Endothelial cell of umbilical vein (primary cell): ENCODE measurements around the gene RPL3.

Experiments used
- CTCF ChIP-seq, 2 donors: IDR thresholded peaks; 1 replicate in 1 of 2; 2 replicates in 1 of 2; pipeline ENCODE4 v1.5.1; 2011; ENCODE audit warnings: low read length in 2 of 2, mild to moderate bottlenecking in 2 of 2, moderate library complexity in 2 of 2, control low read depth in 1 of 2, inconsistent platforms in 1 of 2, low read depth in 1 of 2; ENCODE audit not compliant: insufficient read depth in 1 of 2; ENCODE audit errors: extremely low read depth in 1 of 2
- EZH2 ChIP-seq: IDR thresholded peaks from 2 replicates; pipeline ENCODE4 v1.6.1; 2012; ENCODE audit warnings: borderline replicate concordance, low read depth, mild to moderate bottlenecking, moderate library complexity, low read length, inconsistent platforms; ENCODE audit not compliant: severe bottlenecking
- GATA2 ChIP-seq: IDR thresholded peaks from 2 replicates; pipeline ENCODE4 v1.7.0; 2011; ENCODE audit warnings: low read depth, mild to moderate bottlenecking, moderate library complexity, mixed read lengths, low read length; ENCODE audit not compliant: insufficient read length, insufficient read depth
- JUN ChIP-seq: IDR thresholded peaks from 2 replicates; pipeline ENCODE4 v1.6.1; 2011; ENCODE audit warnings: borderline replicate concordance, low read depth; ENCODE audit not compliant: insufficient read length, insufficient read depth
- MAX ChIP-seq: IDR thresholded peaks from 2 replicates; pipeline ENCODE4 v1.6.1; 2011; ENCODE audit not compliant: insufficient read depth, insufficient read length
- MYC ChIP-seq: IDR thresholded peaks from one replicate; pipeline ENCODE4 v1.6.1; 2011; ENCODE audit warnings: mild to moderate bottlenecking, low read depth, low read length
- POLR2A ChIP-seq: IDR thresholded peaks from 2 replicates; pipeline ENCODE4 v1.6.1; 2012; ENCODE audit warnings: low read depth, mild to moderate bottlenecking, control low read depth, low read length
- POLR2AphosphoS5 ChIP-seq: IDR thresholded peaks from 2 replicates; pipeline ENCODE4 v1.6.1; 2012; ENCODE audit warnings: low read depth, mild to moderate bottlenecking, control low read depth, low read length, moderate library complexity; ENCODE audit not compliant: insufficient read depth

- TF ChIP-seq CTCF (IDR thresholded peaks at IDR 0.05; ENCODE audit: extremely low read depth in 1 of 2, insufficient read depth in 1 of 2, low read depth in 1 of 2, low read length in 2 of 2) (no peak), POLR2A (no peak), EZH2 (no peak), GATA2 (no peak), POLR2AphosphoS5 (no peak), JUN (no peak), MYC (no peak), MAX (no peak)
These were observed 21.8 kb downstream of the RPL3 start for GRCh38 chr22:39297490-39298240.
